GM19328 (cell line): ENCODE measurements around the gene MYCBPAP.

ENCODE experiments used
- ATAC-seq: cut with Tn5 transposase; IDR thresholded peaks from one replicate; pipeline ENCODE4 v1.9.1; 2021; ENCODE audit warnings: mild to moderate bottlenecking, moderate library complexity; ENCODE audit not compliant: unreplicated experiment

MYCBPAP gene

GRCh38 chr17:50507871-50508572 lies at the start of gene MYCBPAP:
Gene MYCBPAP (plus strand): TSS chr17:50508439. CDS start chr17:50508675, 236 bp downstream.
- no peak for ATAC-seq

GRCh38 chr17:50458701-50459676 lies 49.2 kb upstream of the MYCBPAP start:
- no peak for ATAC-seq

GRCh38 chr17:50459756-50460155 lies 48.5 kb upstream of the MYCBPAP start:
- ATAC-seq: no peak

- ATAC-seq: no peak
Measured at GRCh38 chr17:50460831-50461526, 47.3 kb upstream of the MYCBPAP start.

GRCh38 chr17:50461550-50462132 lies 46.6 kb upstream of the MYCBPAP start:
- ATAC-seq: no peak

GRCh38 chr17:50462446-50462845 lies 45.8 kb upstream of the MYCBPAP start:
- ATAC-seq: no peak

GRCh38 chr17:50464121-50464520 lies 44.1 kb upstream of the MYCBPAP start:
- no peak for ATAC-seq

- ATAC-seq: no peak
Measured at GRCh38 chr17:50464736-50465135, 43.5 kb upstream of the MYCBPAP start.

GRCh38 chr17:50465171-50465570 lies 43.1 kb upstream of the MYCBPAP start:
- no peak for ATAC-seq

- ATAC-seq: no peak
Measured at GRCh38 chr17:50465635-50466034, 42.6 kb upstream of the MYCBPAP start.

GRCh38 chr17:50466371-50467113 lies 41.7 kb upstream of the MYCBPAP start:
- no peak for ATAC-seq

GRCh38 chr17:50467114-50467854 lies 41.0 kb upstream of the MYCBPAP start:
- ATAC-seq: no peak

GRCh38 chr17:50467855-50468303 lies 40.4 kb upstream of the MYCBPAP start:
- ATAC-seq: no peak

- no peak for ATAC-seq
Measured at GRCh38 chr17:50468304-50469207, 39.7 kb upstream of the MYCBPAP start, which contains the start of gene CHAD. Gene CHAD (minus strand): TSS chr17:50468880. CDS start chr17:50468813, 67 bp downstream.

- ATAC-seq: no peak
Measured at GRCh38 chr17:50469208-50469605, 39.0 kb upstream of the MYCBPAP start.

- ATAC-seq: no peak
Measured at GRCh38 chr17:50469671-50470305, 38.5 kb upstream of the MYCBPAP start.

GRCh38 chr17:50470426-50470825 lies 37.8 kb upstream of the MYCBPAP start:
- no peak for ATAC-seq
